H1 (cell line): ENCODE measurements around the gene FICD. TPM values are rescaled to one million over a fixed set of nuclear protein-coding genes. Genes with fewer than 3 reads are reported as not detected.

Experiments used
- CTCF ChIA-PET: fragments of 300-600 bp; sonication (Branson Sonifier 250); formaldehyde crosslinking; loops from one replicate; lab custom pipeline; 2021; ENCODE audit not compliant: partially characterized antibody; lab: Charles Lee
- POLR2A ChIA-PET: fragments of 300-600 bp; sonication (Branson Sonifier 250); formaldehyde crosslinking; loops from one replicate; lab custom pipeline; 2021; ENCODE audit warnings: inconsistent platforms; ENCODE audit not compliant: partially characterized antibody; lab: Charles Lee
- DNase-seq, 2 experiments: peaks; one replicate each; pipeline versions ENCODE4 v3.0.0 to v3.0.0-alpha.2; 2010 to 2022; ENCODE audit warnings: low spot score in 2 of 2, low read depth in 1 of 2, mixed read lengths in 1 of 2
- FAIRE-seq: peaks from 2 replicates; lab custom pipeline; 2011; peaks lifted over from hg19 to GRCh38; lab: Jason Lieb, UNC
- H2AFZ ChIP-seq: 2 replicates; pipeline ENCODE4 v1.8.1; 2012; ENCODE audit warnings: low read length, inconsistent platforms
- H2AK5ac ChIP-seq: 2 replicates; pipeline ENCODE4 v1.6.1; 2013; ENCODE audit warnings: low read depth, low read length
- H2BK120ac ChIP-seq: replicated peaks from 2 replicates; pipeline ENCODE3; 2013; ENCODE audit warnings: low read depth, low read length, inconsistent platforms
- H2BK12ac ChIP-seq: 2 replicates; pipeline ENCODE4 v1.6.1; 2013; ENCODE audit warnings: low read depth, low read length
- H2BK15ac ChIP-seq: 2 replicates; pipeline ENCODE4 v1.6.1; 2013; ENCODE audit warnings: low read length
- H2BK20ac ChIP-seq: 2 replicates; pipeline ENCODE4 v1.6.1; 2013; ENCODE audit warnings: low read length
- H2BK5ac ChIP-seq: 2 replicates; pipeline ENCODE4 v1.6.1; 2013; ENCODE audit warnings: low read depth, low read length
- H3K14ac ChIP-seq: 2 replicates; pipeline ENCODE4 v1.6.1; 2013; ENCODE audit warnings: inconsistent platforms; ENCODE audit not compliant: insufficient read length
- H3K18ac ChIP-seq: 2 replicates; pipeline ENCODE4 v1.6.1; 2013; ENCODE audit warnings: low read length; ENCODE audit errors: extremely low read depth
- H3K23ac ChIP-seq: 2 replicates; pipeline ENCODE4 v1.6.1; 2013; ENCODE audit warnings: inconsistent platforms; ENCODE audit not compliant: insufficient read length
- H3K23me2 ChIP-seq: 2 replicates; pipeline ENCODE4 v1.6.1; 2013; ENCODE audit warnings: low read depth, low read length
- H3K27ac ChIP-seq: 2 replicates; pipeline ENCODE4 v1.6.1; 2011; ENCODE audit warnings: low read depth, low read length, inconsistent platforms
- H3K27me3 ChIP-seq, 4 experiments: replicated peaks in 1 of 4; 1 replicate in 1 of 4; 2 replicates in 3 of 4; pipeline versions ENCODE4 v1.6.1 to v1.8.1; 2011 to 2013; ENCODE audit warnings: low read length in 3 of 4, mild to moderate bottlenecking in 3 of 4, inconsistent platforms in 2 of 4, mixed read lengths in 2 of 4, moderate library complexity in 1 of 4; ENCODE audit not compliant: control insufficient read depth in 3 of 4, insufficient read depth in 3 of 4; ENCODE audit errors: extremely low read depth in 1 of 4
- H3K36me3 ChIP-seq, 4 experiments: 2 replicates each; pipeline versions ENCODE4 v1.6.1 to v1.8.1; 2011 to 2013; ENCODE audit warnings: mild to moderate bottlenecking in 4 of 4, low read length in 3 of 4, moderate library complexity in 2 of 4, control low read depth in 1 of 4, inconsistent platforms in 1 of 4; ENCODE audit not compliant: insufficient read depth in 4 of 4, control insufficient read depth in 2 of 4
- H3K4ac ChIP-seq: replicated peaks from 2 replicates; pipeline ENCODE3; 2013; ENCODE audit warnings: low read length, low read depth, mixed read lengths, inconsistent platforms; ENCODE audit not compliant: insufficient read length
- H3K4me1 ChIP-seq, 4 experiments: replicated peaks in 1 of 4; 1 replicate in 1 of 4; 2 replicates in 3 of 4; pipeline versions ENCODE4 v1.6.1 to v1.8.1; 2011 to 2013; ENCODE audit warnings: low read length in 3 of 4, inconsistent platforms in 2 of 4, mixed read lengths in 1 of 4; ENCODE audit not compliant: insufficient read depth in 4 of 4, control insufficient read depth in 3 of 4
- H3K4me2 ChIP-seq, 2 experiments: 2 replicates each; pipeline versions ENCODE4 v1.6.1 to v1.8.1; 2011 to 2013; ENCODE audit warnings: low read depth in 2 of 2, low read length in 2 of 2, control low read depth in 1 of 2, inconsistent platforms in 1 of 2, mild to moderate bottlenecking in 1 of 2; ENCODE audit not compliant: insufficient read depth in 1 of 2
- H3K4me3 ChIP-seq, 4 experiments: fragments of 200-600, 300-600 bp in 1 of 4; sonication (generic), shearing (Covaris generic), sonication (Bioruptor Twin) in 1 of 4; 2 replicates each; pipeline versions ENCODE4 v1.5.1 to v1.8.1; 2011 to 2016; ENCODE audit warnings: low read length in 4 of 4, low read depth in 3 of 4, control low read depth in 2 of 4, inconsistent platforms in 2 of 4, mild to moderate bottlenecking in 2 of 4, mixed read lengths in 1 of 4, moderate library complexity in 1 of 4; ENCODE audit not compliant: insufficient read depth in 2 of 4; ENCODE audit errors: extremely low read depth in 1 of 4
- H3K56ac ChIP-seq: replicated peaks from 2 replicates; pipeline ENCODE3; 2013; ENCODE audit warnings: low read depth, mild to moderate bottlenecking, mixed read lengths, low read length, inconsistent platforms; ENCODE audit not compliant: insufficient read length
- H3K79me1 ChIP-seq: 2 replicates; pipeline ENCODE4 v1.6.1; 2013; ENCODE audit warnings: low read depth, low read length, control low read depth
- H3K79me2 ChIP-seq, 2 experiments: 2 replicates each; pipeline versions ENCODE4 v1.6.1 to v1.8.1; 2012 to 2013; ENCODE audit warnings: low read length in 2 of 2, mild to moderate bottlenecking in 2 of 2, inconsistent platforms in 1 of 2; ENCODE audit not compliant: insufficient read depth in 2 of 2, control insufficient read depth in 1 of 2
- H3K9ac ChIP-seq, 4 experiments: replicated peaks in 1 of 4; 1 replicate in 1 of 4; 2 replicates in 3 of 4; pipeline versions ENCODE4 v1.6.1 to v1.8.1; 2011 to 2013; ENCODE audit warnings: low read depth in 3 of 4, low read length in 3 of 4, control low read depth in 2 of 4, mild to moderate bottlenecking in 2 of 4, moderate library complexity in 2 of 4, inconsistent platforms in 1 of 4; ENCODE audit errors: extremely low read depth in 1 of 4
- H3K9me3 ChIP-seq, 2 experiments: 2 replicates each; pipeline versions ENCODE4 v1.6.1 to v1.8.1; 2012 to 2013; ENCODE audit warnings: mild to moderate bottlenecking in 2 of 2, moderate library complexity in 2 of 2, control low read depth in 1 of 2, inconsistent platforms in 1 of 2, low read depth in 1 of 2, low read length in 1 of 2, mixed read lengths in 1 of 2; ENCODE audit not compliant: insufficient read depth in 2 of 2
- H4K20me1 ChIP-seq, 2 experiments: replicated peaks in 1 of 2; 2 replicates each; pipeline versions ENCODE3 to v1.8.1; 2011 to 2013; ENCODE audit warnings: inconsistent platforms in 2 of 2, low read length in 2 of 2, mild to moderate bottlenecking in 1 of 2; ENCODE audit not compliant: insufficient read depth in 2 of 2, control insufficient read depth in 1 of 2
- H4K5ac ChIP-seq: 2 replicates; pipeline ENCODE4 v1.6.1; 2013; ENCODE audit warnings: low read length, low read depth, mixed read lengths, inconsistent platforms; ENCODE audit not compliant: insufficient read length
- H4K8ac ChIP-seq: 2 replicates; pipeline ENCODE4 v1.8.0; 2013; ENCODE audit warnings: mild to moderate bottlenecking, moderate library complexity, low read length, inconsistent platforms; ENCODE audit not compliant: insufficient read depth; ENCODE audit errors: extremely low read depth
- H4K91ac ChIP-seq: replicated peaks from 2 replicates; pipeline ENCODE3; 2013; ENCODE audit warnings: low read length, mixed read lengths, inconsistent platforms; ENCODE audit not compliant: insufficient read length
- BACH1 ChIP-seq: IDR thresholded peaks from 2 replicates; pipeline ENCODE4 v1.6.1; 2012; ENCODE audit warnings: low read length, improper control_type of control experiment
- CTCF ChIP-seq, 3 experiments: IDR thresholded peaks; 1 replicate in 2 of 3; 2 replicates in 1 of 3; pipeline versions ENCODE4 v1.5.1 to v1.6.1; 2011; ENCODE audit warnings: low read length in 3 of 3, mild to moderate bottlenecking in 3 of 3, inconsistent platforms in 2 of 3, low read depth in 1 of 3, moderate library complexity in 1 of 3; ENCODE audit not compliant: insufficient read depth in 1 of 3; ENCODE audit errors: control extremely low read depth in 1 of 3
- KDM4A ChIP-seq: IDR thresholded peaks from one replicate; pipeline ENCODE4 v1.7.1; 2012; ENCODE audit warnings: low read depth, mild to moderate bottlenecking, moderate library complexity, low read length, inconsistent platforms; ENCODE audit not compliant: severe bottlenecking
- MAFK ChIP-seq: IDR thresholded peaks from 2 replicates; pipeline ENCODE4 v1.6.1; 2012; ENCODE audit warnings: low read depth, mild to moderate bottlenecking, improper control_type of control experiment, low read length
- WGBS, 2 experiments: shearing (Covaris generic) in 1 of 2; methylation state at CpG; one replicate each; pipeline versions ENCODE4 v1.1.6 to v1.1.7; 2013 to 2015; ENCODE audit warnings: low lambda C conversion rate in 2 of 2, mixed read lengths in 2 of 2, inconsistent platforms in 1 of 2, low coverage in 1 of 2, missing lambda C conversion rate in 1 of 2; ENCODE audit not compliant: insufficient replicate concordance in 2 of 2, insufficient coverage in 1 of 2, insufficient read length in 1 of 2; ENCODE audit errors: extremely low coverage in 1 of 2, missing lambda C conversion rate in 1 of 2; 5-methylcytosine and 5-hydroxymethylcytosine counted together
- polyA plus RNA-seq, 7 experiments: library from polyadenylated mRNA; depleted of rRNA in 3 of 7; stranded (reverse) in 5 of 7; unstranded in 2 of 7; fragments of >200 nt in 5 of 7; fragments of 200-250 nt in 2 of 7; gene quantifications; 1 replicate in 5 of 7; 2 replicates in 1 of 7; 4 replicates in 1 of 7; pipeline versions ENCODE4 v1.2.1 to v1.2.3, GENCODE V29; 2011 to 2013; ENCODE audit warnings: missing spikeins in 2 of 7, mixed read lengths in 2 of 7
- total RNA-seq: library from RNA; stranded (reverse); fragmentation: NEBNext Ultra II Directional; extraction: Animal tissue kit (Norgen Biotek cat#: 25700); gene quantifications from 2 replicates; pipeline ENCODE4 v1.2.1, GENCODE V29; 2021

FICD gene
- total and polyA plus RNA-seq, 2 of the 8 experiments (the other 6 are each of a cell fraction or from before 2014, with no cell fraction given) = 2.2 to 6.0 TPM

GRCh38 chr12:108482717-108483212 lies 32.3 kb upstream of the FICD start:
- no peak for FAIRE-seq

More at GRCh38 chr12:108482717-108483212, 32.3 kb upstream of the FICD start:
- Histone ChIP-seq H3K79me2 (no peaks in the 10 kb centered on the region), H2BK20ac (peak overlapping the region; percentile 27; the same call in 1 of the 2 replicates), H4K20me1 (no peaks in the 10 kb centered on the region), H2BK12ac (no peak overlapping the region), H3K4me3 (no peak overlapping the region), H2BK5ac (no peak overlapping the region), H3K9ac (no peak overlapping the region), H2AK5ac (no peak overlapping the region), H3K9me3 (0 out of 4 replicates have a peak, but pooled peaks cover 0 to 7% of the 10 kb centered on the region in 2 experiments), H3K4me2 (no peak overlapping the region), H3K36me3 (no peaks in the 10 kb centered on the region), H3K23me2 (0 out of 2 replicates have a peak, but pooled peaks cover 2% of the 10 kb centered on the region), H3K27ac (no peak overlapping the region), H2BK120ac (no peak overlapping the region), H3K23ac (no peak overlapping the region), H4K91ac (no peak overlapping the region), H3K79me1 (no peaks in the 10 kb centered on the region), H3K14ac (no peak overlapping the region), H3K27me3 (no peaks in the 10 kb centered on the region), H4K8ac (no peak overlapping the region), H4K5ac (no peak overlapping the region), H3K4me1 (peaks cover 0 to 5% (median 3%) of the 10 kb centered on the region in 4 experiments; a peak in 3 of 7 replicates), H3K4ac (no peak overlapping the region), H2BK15ac (no peak overlapping the region), H2AFZ (no peak overlapping the region), H3K18ac (no peak overlapping the region), H3K56ac (no peak overlapping the region)
- CTCF ChIA-PET = interaction anchor here (1.5 to 1.8 kb wide), 2 partner anchors 13 to 26 kb away, joined by 5 read pairs; no protein-coding TSS in a partner anchor
- TF ChIP-seq CTCF (IDR thresholded peaks at IDR 0.05; ENCODE audit: control extremely low read depth in 1 of 3, insufficient read depth in 1 of 3, low read depth in 1 of 3, low read length in 3 of 3) (no peak), BACH1 (peak; percentile 76), KDM4A (no peak), MAFK (peak; percentile 48; the same call in 1 of the 2 replicates)
- POLR2A ChIA-PET = no interaction called here
- 78% methylated on average over 11 of the region's 11 CpGs; no CpG with 5 or more reads in 1 of the 2 experiments for WGBS, 2 experiments
- no peak for DNase-seq
